Measurements from ENCODE around the gene OR9Q1.

Gene OR9Q1

DNA sequence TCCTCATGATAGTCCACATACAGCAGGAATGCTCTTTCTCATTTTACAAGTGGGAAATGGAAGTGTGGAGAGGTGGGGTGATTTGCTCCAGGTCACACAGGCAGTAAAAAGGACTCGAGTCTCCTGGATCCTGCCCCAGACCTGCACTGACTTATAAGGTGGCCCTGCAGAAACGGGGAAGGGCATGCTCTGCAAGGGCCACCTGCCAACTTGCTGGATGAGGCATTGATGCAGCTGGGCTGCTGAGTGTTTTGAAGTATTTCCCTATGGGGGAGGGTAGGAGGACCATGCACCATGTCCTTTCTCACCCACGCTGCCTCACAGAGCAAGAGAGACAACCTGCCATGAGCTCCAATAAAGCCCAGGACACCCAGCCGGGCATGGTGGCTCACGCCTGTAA, 44.0 kb downstream of the OR9Q1 start:
- Histone ChIP-seq H3K4me1 (ENCODE audit: control insufficient read depth in 1 of 2, insufficient read depth in 2 of 2, low read length in 2 of 2) (no peaks in the 10 kb centered on the region), H3K27me3 (ENCODE audit: low read depth, low read length) (no peaks in the 10 kb centered on the region), H3K36me3 (ENCODE audit: control insufficient read depth in 1 of 2, insufficient read depth in 2 of 2, low read length in 2 of 2) (no peaks in the 10 kb centered on the region), H3K9me3 (ENCODE audit: control insufficient read depth in 1 of 2, low read length in 2 of 2) (no peaks in the 10 kb centered on the region), H3K27ac (ENCODE audit: low read length) (no peak overlapping the region), H3K4me3 (ENCODE audit: low read depth in 1 of 2, low read length in 2 of 2) (no peak overlapping the region)

GRCh38 chr11:58068655-58069054, 45.0 kb downstream of the OR9Q1 start:
- H3K4me1 ChIP-seq (ENCODE audit: control insufficient read depth in 1 of 2, insufficient read depth in 2 of 2, low read length in 2 of 2), result no peaks in the 10 kb centered on the region
- no peaks in the 10 kb centered on the region for H3K9me3 ChIP-seq (ENCODE audit: control insufficient read depth in 1 of 2, low read length in 2 of 2)
- H3K36me3 ChIP-seq (ENCODE audit: control insufficient read depth in 1 of 2, insufficient read depth in 2 of 2, low read length in 2 of 2), result no peaks in the 10 kb centered on the region
- H3K27me3 ChIP-seq (ENCODE audit: low read depth, low read length), result no peaks in the 10 kb centered on the region
- H3K27ac ChIP-seq (ENCODE audit: low read length), result no peak overlapping the region
- no peak overlapping the region for H3K4me3 ChIP-seq (ENCODE audit: low read depth in 1 of 2, low read length in 2 of 2)

- Histone ChIP-seq H3K4me3 (ENCODE audit: low read depth in 1 of 2, low read length in 2 of 2) (no peak overlapping the region), H3K36me3 (ENCODE audit: control insufficient read depth in 1 of 2, insufficient read depth in 2 of 2, low read length in 2 of 2) (no peaks in the 10 kb centered on the region), H3K9me3 (ENCODE audit: control insufficient read depth in 1 of 2, low read length in 2 of 2) (no peaks in the 10 kb centered on the region), H3K27ac (ENCODE audit: low read length) (no peak overlapping the region), H3K27me3 (ENCODE audit: low read depth, low read length) (no peaks in the 10 kb centered on the region), H3K4me1 (ENCODE audit: control insufficient read depth in 1 of 2, insufficient read depth in 2 of 2, low read length in 2 of 2) (no peaks in the 10 kb centered on the region)
Observed at GRCh38 chr11:58070585-58070984, 46.9 kb downstream of the OR9Q1 start.

- no peaks in the 10 kb centered on the region for H3K27me3 ChIP-seq (ENCODE audit: low read depth, low read length)
- no peak overlapping the region for H3K4me3 ChIP-seq (ENCODE audit: low read depth in 1 of 2, low read length in 2 of 2)
- H3K36me3 ChIP-seq (ENCODE audit: control insufficient read depth in 1 of 2, insufficient read depth in 2 of 2, low read length in 2 of 2), result no peaks in the 10 kb centered on the region
- no peaks in the 10 kb centered on the region for H3K4me1 ChIP-seq (ENCODE audit: control insufficient read depth in 1 of 2, insufficient read depth in 2 of 2, low read length in 2 of 2)
- no peaks in the 10 kb centered on the region for H3K9me3 ChIP-seq (ENCODE audit: control insufficient read depth in 1 of 2, low read length in 2 of 2)
- no peak overlapping the region for H3K27ac ChIP-seq (ENCODE audit: low read length)
Observed at GRCh38 chr11:58075781-58076180, 52.1 kb downstream of the OR9Q1 start.

GRCh38 chr11:58086528-58086927, 62.8 kb downstream of the OR9Q1 start:
- no peaks in the 10 kb centered on the region for H3K4me1 ChIP-seq (ENCODE audit: control insufficient read depth in 1 of 2, insufficient read depth in 2 of 2, low read length in 2 of 2)
- no peaks in the 10 kb centered on the region for H3K27me3 ChIP-seq (ENCODE audit: low read depth, low read length)
- peaks cover 0 to 2% of the 10 kb centered on the region in 2 donors for H3K9me3 ChIP-seq (ENCODE audit: control insufficient read depth in 1 of 2, low read length in 2 of 2)
- no peaks in the 10 kb centered on the region for H3K36me3 ChIP-seq (ENCODE audit: control insufficient read depth in 1 of 2, insufficient read depth in 2 of 2, low read length in 2 of 2)
- no peak overlapping the region for H3K27ac ChIP-seq (ENCODE audit: low read length)
- H3K4me3 ChIP-seq (ENCODE audit: low read depth in 1 of 2, low read length in 2 of 2), result no peak overlapping the region

DNA sequence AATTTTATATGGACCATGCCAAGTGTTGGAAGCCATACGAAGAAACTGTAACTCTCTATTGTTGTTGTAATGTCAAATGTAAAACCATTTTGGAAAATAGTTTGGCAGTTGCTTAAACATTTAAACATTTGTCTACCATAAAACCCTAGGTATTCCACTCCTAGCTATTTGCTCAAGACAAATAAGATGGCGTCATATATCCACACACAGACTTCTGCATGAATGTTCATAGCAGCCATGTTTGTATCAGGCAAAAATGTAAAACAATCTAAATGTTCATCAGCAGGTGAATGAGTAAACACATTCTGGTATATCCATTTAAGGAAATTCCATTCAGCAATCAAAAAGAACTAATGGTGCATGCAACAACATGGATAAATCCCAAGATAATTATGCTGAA, 73.8 kb downstream of the OR9Q1 start:
- no peak overlapping the region for H3K27ac ChIP-seq (ENCODE audit: low read length)
- H3K36me3 ChIP-seq (ENCODE audit: control insufficient read depth in 1 of 2, insufficient read depth in 2 of 2, low read length in 2 of 2), result no peaks in the 10 kb centered on the region
- no peak overlapping the region for H3K4me3 ChIP-seq (ENCODE audit: low read depth in 1 of 2, low read length in 2 of 2)
- no peaks in the 10 kb centered on the region for H3K27me3 ChIP-seq (ENCODE audit: low read depth, low read length)
- H3K9me3 ChIP-seq (ENCODE audit: control insufficient read depth in 1 of 2, low read length in 2 of 2), result peaks cover 0 to under 1% of the 10 kb centered on the region in 2 donors
- H3K4me1 ChIP-seq (ENCODE audit: control insufficient read depth in 1 of 2, insufficient read depth in 2 of 2, low read length in 2 of 2), result no peaks in the 10 kb centered on the region

DNA sequence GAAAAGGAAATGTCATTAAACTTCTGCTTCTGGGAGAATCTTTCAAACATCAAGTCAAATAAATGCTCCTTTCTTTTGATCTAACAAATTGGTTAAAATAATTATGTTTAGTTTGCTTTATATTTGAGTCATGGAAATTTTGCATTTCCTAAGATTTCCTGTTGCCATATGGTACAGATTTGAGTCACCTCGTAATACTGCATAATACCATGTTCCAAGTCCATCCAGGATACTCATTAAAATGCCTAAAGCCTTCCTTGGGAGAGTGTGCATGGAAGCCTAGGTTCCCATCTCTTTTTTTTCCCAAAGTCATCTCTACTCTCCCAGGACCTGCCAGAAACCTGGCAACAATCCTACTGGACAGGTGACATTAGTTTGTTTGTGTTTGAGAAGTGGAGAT, 97.4 kb downstream of the OR9Q1 start:
- Histone ChIP-seq H3K27me3 (ENCODE audit: low read depth, low read length) (no peaks in the 10 kb centered on the region), H3K27ac (ENCODE audit: low read length) (no peak overlapping the region), H3K4me3 (ENCODE audit: low read depth in 1 of 2, low read length in 2 of 2) (no peak overlapping the region), H3K9me3 (ENCODE audit: control insufficient read depth in 1 of 2, low read length in 2 of 2) (no peaks in the 10 kb centered on the region), H3K36me3 (ENCODE audit: control insufficient read depth in 1 of 2, insufficient read depth in 2 of 2, low read length in 2 of 2) (no peaks in the 10 kb centered on the region), H3K4me1 (ENCODE audit: control insufficient read depth in 1 of 2, insufficient read depth in 2 of 2, low read length in 2 of 2) (no peaks in the 10 kb centered on the region)

DNA sequence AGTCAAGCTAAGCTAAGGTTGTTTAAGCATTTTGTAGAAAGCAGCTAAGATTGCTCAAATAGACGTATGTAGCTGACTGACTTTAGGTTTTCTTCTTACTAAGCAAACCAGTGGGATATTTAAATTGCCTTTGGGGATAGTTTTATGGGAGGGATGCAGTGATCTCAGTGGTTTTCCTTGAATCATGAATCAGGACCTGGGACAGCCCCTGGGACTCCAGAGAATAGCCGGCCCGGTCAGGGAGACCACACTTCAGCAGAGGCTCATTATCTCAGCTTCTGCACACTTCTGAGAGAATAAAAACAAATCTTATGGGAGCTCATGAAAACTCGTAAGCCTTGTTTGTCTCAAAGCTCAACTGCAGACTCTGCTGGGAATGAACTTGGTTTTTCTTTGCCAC, 101.8 kb downstream of the OR9Q1 start, which contains the start of gene OR9I1:
OR9I1 (minus strand) TSS at position 62 of the 400 bp plus-strand sequence. CDS start 6,086 bp downstream, outside the sequence.
- Histone ChIP-seq H3K27ac (ENCODE audit: low read length) (no peak within 1 kb of the TSS), H3K9me3 (ENCODE audit: control insufficient read depth in 1 of 2, low read length in 2 of 2) (no peaks in the 10 kb centered on the region), H3K27me3 (ENCODE audit: low read depth, low read length) (no peaks in the 10 kb centered on the region), H3K4me1 (ENCODE audit: control insufficient read depth in 1 of 2, insufficient read depth in 2 of 2, low read length in 2 of 2) (no peaks in the 10 kb centered on the region), H3K4me3 (ENCODE audit: low read depth in 1 of 2, low read length in 2 of 2) (no peak within 1 kb of the TSS), H3K36me3 (ENCODE audit: control insufficient read depth in 1 of 2, insufficient read depth in 2 of 2, low read length in 2 of 2) (no peaks in the 10 kb centered on the region)

DNA sequence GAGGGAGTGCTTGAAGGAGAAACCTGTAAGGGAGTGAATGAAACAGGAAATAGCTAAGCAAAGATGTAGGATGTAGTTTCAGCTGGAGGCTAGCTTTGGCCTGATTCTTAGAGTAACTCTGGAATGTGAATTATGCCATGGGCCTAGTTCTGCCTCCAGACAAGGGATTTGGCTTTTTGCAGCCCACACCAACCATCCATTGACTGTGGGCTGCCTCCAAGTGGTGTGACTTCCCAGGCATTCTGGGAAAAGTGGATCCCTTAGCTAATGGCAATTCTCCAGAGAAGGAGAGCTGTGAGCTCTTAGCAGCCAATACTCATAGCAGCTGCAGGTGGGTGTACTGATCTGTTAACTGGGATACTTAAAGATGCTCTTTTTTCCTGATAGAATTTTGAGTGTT, 103.7 kb downstream of the OR9Q1 start:
- Histone ChIP-seq H3K4me1 (ENCODE audit: control insufficient read depth in 1 of 2, insufficient read depth in 2 of 2, low read length in 2 of 2) (no peaks in the 10 kb centered on the region), H3K36me3 (ENCODE audit: control insufficient read depth in 1 of 2, insufficient read depth in 2 of 2, low read length in 2 of 2) (no peaks in the 10 kb centered on the region), H3K4me3 (ENCODE audit: low read depth in 1 of 2, low read length in 2 of 2) (no peak overlapping the region), H3K27me3 (ENCODE audit: low read depth, low read length) (no peaks in the 10 kb centered on the region), H3K27ac (ENCODE audit: low read length) (no peak overlapping the region), H3K9me3 (ENCODE audit: control insufficient read depth in 1 of 2, low read length in 2 of 2) (no peaks in the 10 kb centered on the region)

GRCh38 chr11:58133309-58134076, 109.8 kb downstream of the OR9Q1 start:
- Histone ChIP-seq H3K36me3 (ENCODE audit: control insufficient read depth in 1 of 2, insufficient read depth in 2 of 2, low read length in 2 of 2) (no peaks in the 10 kb centered on the region), H3K4me1 (ENCODE audit: control insufficient read depth in 1 of 2, insufficient read depth in 2 of 2, low read length in 2 of 2) (no peaks in the 10 kb centered on the region), H3K27me3 (ENCODE audit: low read depth, low read length) (no peaks in the 10 kb centered on the region), H3K27ac (ENCODE audit: low read length) (no peak overlapping the region), H3K9me3 (ENCODE audit: control insufficient read depth in 1 of 2, low read length in 2 of 2) (no peaks in the 10 kb centered on the region), H3K4me3 (ENCODE audit: low read depth in 1 of 2, low read length in 2 of 2) (no peak overlapping the region)

- Histone ChIP-seq H3K4me3 (ENCODE audit: low read depth in 1 of 2, low read length in 2 of 2) (no peak overlapping the region), H3K36me3 (ENCODE audit: control insufficient read depth in 1 of 2, insufficient read depth in 2 of 2, low read length in 2 of 2) (no peaks in the 10 kb centered on the region), H3K4me1 (ENCODE audit: control insufficient read depth in 1 of 2, insufficient read depth in 2 of 2, low read length in 2 of 2) (no peaks in the 10 kb centered on the region), H3K27me3 (ENCODE audit: low read depth, low read length) (no peaks in the 10 kb centered on the region), H3K9me3 (ENCODE audit: control insufficient read depth in 1 of 2, low read length in 2 of 2) (no peaks in the 10 kb centered on the region), H3K27ac (ENCODE audit: low read length) (no peak overlapping the region)
Observed at GRCh38 chr11:58134151-58134550, 110.5 kb downstream of the OR9Q1 start.

DNA sequence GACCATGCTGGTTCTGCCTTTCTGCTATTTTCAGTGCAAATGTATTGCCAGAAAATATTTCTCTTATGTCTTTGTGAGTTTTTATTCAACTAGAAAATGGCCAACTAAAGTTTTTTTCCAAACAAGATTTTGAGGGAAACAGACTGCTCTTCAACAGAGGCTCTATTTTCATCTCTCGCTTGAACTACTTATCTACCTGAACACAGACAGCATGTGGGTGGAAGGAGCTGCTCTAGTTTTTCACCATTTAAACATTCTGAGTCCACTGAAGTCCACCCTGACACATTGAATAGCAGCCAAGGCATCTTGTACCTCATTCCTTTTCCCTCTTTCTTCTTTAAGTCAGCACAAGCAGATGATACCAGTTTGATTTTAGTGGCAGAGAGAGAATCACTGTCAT, 111.5 kb downstream of the OR9Q1 start:
- Histone ChIP-seq H3K27ac (ENCODE audit: low read length) (no peak overlapping the region), H3K4me1 (ENCODE audit: control insufficient read depth in 1 of 2, insufficient read depth in 2 of 2, low read length in 2 of 2) (no peaks in the 10 kb centered on the region), H3K9me3 (ENCODE audit: control insufficient read depth in 1 of 2, low read length in 2 of 2) (no peaks in the 10 kb centered on the region), H3K27me3 (ENCODE audit: low read depth, low read length) (no peaks in the 10 kb centered on the region), H3K4me3 (ENCODE audit: low read depth in 1 of 2, low read length in 2 of 2) (no peak overlapping the region), H3K36me3 (ENCODE audit: control insufficient read depth in 1 of 2, insufficient read depth in 2 of 2, low read length in 2 of 2) (no peaks in the 10 kb centered on the region)
